Measurements from ENCODE around the gene FASN.

FASN gene

GRCh38 chr17:82055965-82056728 lies 41.9 kb downstream of the FASN start:
- peaks cover 26% of the 10 kb centered on the region for H3K36me3 ChIP-seq (replicated peaks; ENCODE audit: low read depth, low read length)
- H2AFZ ChIP-seq (ENCODE audit: low read depth, low read length): no peak overlapping the region
- TF ChIP-seq EZH2phosphoT487 (IDR thresholded peaks at IDR 0.05; ENCODE audit: low read depth) (no peak), CTCF (IDR thresholded peaks at IDR 0.05; ENCODE audit: low read depth, low read length) (no peak)
- H3K4me3 ChIP-seq (ENCODE audit: low read length): no peak overlapping the region
- H3K27me3 ChIP-seq (ENCODE audit: low read depth, low read length): no peaks in the 10 kb centered on the region
- peaks cover 7% of the 10 kb centered on the region; the same call in 1 of the 2 replicates for H4K20me1 ChIP-seq (ENCODE audit: insufficient read depth, low read length)
- H3K4me1 ChIP-seq (ENCODE audit: low read length): peaks cover 8% of the 10 kb centered on the region
- H3K9ac ChIP-seq (ENCODE audit: low read length): no peak overlapping the region
- H3K79me2 ChIP-seq (ENCODE audit: low read length): peaks cover 18% of the 10 kb centered on the region
- no peak overlapping the region for H3K4me2 ChIP-seq (ENCODE audit: low read length)
- no peak overlapping the region for H3K27ac ChIP-seq (ENCODE audit: low read length)
- H3K9me3 ChIP-seq (ENCODE audit: insufficient read depth, low read length): no peaks in the 10 kb centered on the region

- Histone ChIP-seq H3K27me3 (ENCODE audit: low read depth, low read length) (no peaks in the 10 kb centered on the region), H3K4me1 (ENCODE audit: low read length) (peaks cover 13% of the 10 kb centered on the region), H3K79me2 (ENCODE audit: low read length) (peaks cover 18% of the 10 kb centered on the region), H3K9ac (ENCODE audit: low read length) (no peak overlapping the region), H4K20me1 (ENCODE audit: insufficient read depth, low read length) (peaks cover 7% of the 10 kb centered on the region; the same call in 1 of the 2 replicates), H3K4me2 (ENCODE audit: low read length) (no peak overlapping the region), H3K27ac (ENCODE audit: low read length) (no peak overlapping the region), H3K4me3 (ENCODE audit: low read length) (no peak overlapping the region), H3K36me3 (replicated peaks; ENCODE audit: low read depth, low read length) (peaks cover 22% of the 10 kb centered on the region), H3K9me3 (ENCODE audit: insufficient read depth, low read length) (no peaks in the 10 kb centered on the region), H2AFZ (ENCODE audit: low read depth, low read length) (no peak overlapping the region)
- TF ChIP-seq CTCF (IDR thresholded peaks at IDR 0.05; ENCODE audit: low read depth, low read length) (no peak), EZH2phosphoT487 (IDR thresholded peaks at IDR 0.05; ENCODE audit: low read depth) (no peak)
Measured at GRCh38 chr17:82055023-82055964, 42.7 kb downstream of the FASN start.

GRCh38 chr17:82054351-82055022 lies 43.5 kb downstream of the FASN start:
- Histone ChIP-seq H3K4me1 (ENCODE audit: low read length) (peaks cover 13% of the 10 kb centered on the region), H3K27me3 (ENCODE audit: low read depth, low read length) (no peaks in the 10 kb centered on the region), H3K9me3 (ENCODE audit: insufficient read depth, low read length) (no peaks in the 10 kb centered on the region), H3K4me3 (ENCODE audit: low read length) (no peak overlapping the region), H3K79me2 (ENCODE audit: low read length) (peaks cover 18% of the 10 kb centered on the region), H2AFZ (ENCODE audit: low read depth, low read length) (no peak overlapping the region), H3K36me3 (replicated peaks; ENCODE audit: low read depth, low read length) (peaks cover 18% of the 10 kb centered on the region), H3K4me2 (ENCODE audit: low read length) (no peak overlapping the region), H3K27ac (ENCODE audit: low read length) (no peak overlapping the region), H3K9ac (ENCODE audit: low read length) (no peak overlapping the region), H4K20me1 (ENCODE audit: insufficient read depth, low read length) (peaks cover 7% of the 10 kb centered on the region; the same call in 1 of the 2 replicates)
- no peak for TF ChIP-seq CTCF (IDR thresholded peaks at IDR 0.05; ENCODE audit: low read depth, low read length)
- TF ChIP-seq EZH2phosphoT487 (IDR thresholded peaks at IDR 0.05; ENCODE audit: low read depth): no peak
